HepG2 (cell line): ENCODE measurements around the gene NEU4. TPM values are rescaled to one million over a fixed set of nuclear protein-coding genes. Genes with fewer than 3 reads are reported as not detected.
A peak's percentile ranks its signal among the peaks of the same experiment; 100 is the strongest.

Source experiments
- BRD4 ChIP-seq: sonication (generic); formaldehyde crosslinking; IDR thresholded peaks from 2 replicates; pipeline ENCODE4 v1.4.0; 2020; ENCODE audit warnings: missing genetic modification reagents
- CREB1 ChIP-seq, 2 experiments: fragments of 450-650 bp in 1 of 2; IDR thresholded peaks; 2 replicates each; pipeline ENCODE4 v1.6.1; 2016 to 2017; ENCODE audit warnings: control low read depth in 1 of 2, mild to moderate bottlenecking in 1 of 2, missing compliant biosample characterization in 1 of 2, missing genetic modification characterization in 1 of 2
- GMEB1 ChIP-seq: sonication (generic); formaldehyde crosslinking; IDR thresholded peaks from 2 replicates; pipeline ENCODE4 v1.5.1; 2020; ENCODE audit warnings: missing genetic modification reagents, mild to moderate bottlenecking, borderline replicate concordance
- HMG20B ChIP-seq: conservative IDR thresholded peaks from 2 replicates; pipeline ENCODE4 v1.6.1; 2016; ENCODE audit warnings: missing genetic modification reagents, missing compliant biosample characterization
- NCOA1 ChIP-seq: sonication (generic); formaldehyde crosslinking; IDR thresholded peaks from 2 replicates; pipeline ENCODE4 v1.9.0; 2021; ENCODE audit warnings: missing genetic modification reagents
- NR1H2 ChIP-seq: sonication (generic); formaldehyde crosslinking; IDR thresholded peaks from 2 replicates; pipeline ENCODE4 v1.8.1; 2022; ENCODE audit warnings: low read depth, missing genetic modification reagents, borderline replicate concordance
- PBX3 ChIP-seq: sonication (generic); formaldehyde crosslinking; IDR thresholded peaks from 2 replicates; pipeline ENCODE4 v1.8.1; 2023; ENCODE audit warnings: missing genetic modification reagents, inconsistent platforms, borderline replicate concordance
- PHF20 ChIP-seq: sonication (generic); formaldehyde crosslinking; IDR thresholded peaks from 2 replicates; pipeline ENCODE4 v1.5.0; 2020; ENCODE audit warnings: mild to moderate bottlenecking, missing genetic modification reagents
- SAP130 ChIP-seq: IDR thresholded peaks from 2 replicates; pipeline ENCODE4 v1.6.1; 2016; ENCODE audit warnings: low read depth
- U2AF1 ChIP-seq: fragments of 200-400 bp; formaldehyde crosslinking; optimal IDR thresholded peaks from 2 replicates; pipeline ENCODE3; 2017; ENCODE audit warnings: mild to moderate bottlenecking, low read depth, low read length
- XRCC5 ChIP-seq: fragments of 200-400 bp; formaldehyde crosslinking; optimal IDR thresholded peaks from 2 replicates; pipeline ENCODE3; 2017; ENCODE audit warnings: mild to moderate bottlenecking, low read length
- ZNF367 ChIP-seq: sonication (generic); formaldehyde crosslinking; IDR thresholded peaks from 2 replicates; pipeline ENCODE4 v1.4.0; 2020; ENCODE audit warnings: missing genetic modification reagents, borderline replicate concordance
- ZNF547 ChIP-seq: sonication (generic); formaldehyde crosslinking; IDR thresholded peaks from 2 replicates; pipeline ENCODE4 v1.5.1; 2020; ENCODE audit warnings: mild to moderate bottlenecking, missing genetic modification reagents
- ZNF552 ChIP-seq: sonication (generic); formaldehyde crosslinking; IDR thresholded peaks from 2 replicates; pipeline ENCODE4 v1.9.0; 2022; ENCODE audit warnings: missing genetic modification reagents, mild to moderate bottlenecking, borderline replicate concordance
- ZNF576 ChIP-seq: sonication (generic); formaldehyde crosslinking; IDR thresholded peaks from 2 replicates; pipeline ENCODE4 v1.4.0; 2020; ENCODE audit warnings: mild to moderate bottlenecking, missing genetic modification reagents
- polyA plus RNA-seq, 8 experiments: library from polyadenylated mRNA; depleted of rRNA in 3 of 8; stranded (reverse) in 7 of 8; unstranded in 1 of 8; fragments of >200 nt; fragmentation: Illumina TruSeq in 4 of 8; extraction: Trizol in 4 of 8; gene quantifications; 2 replicates each; pipeline versions ENCODE4 v1.2.1 to v1.2.3, GENCODE V29; 2011 to 2016; ENCODE audit warnings: low read depth in 4 of 8, missing spikeins in 1 of 8, mixed read lengths in 1 of 8; ENCODE audit not compliant: insufficient read depth in 1 of 8
- total RNA-seq, 5 experiments: library from RNA; depleted of rRNA; stranded (reverse); fragments of >200 nt; fragmentation: Illumina TruSeq; extraction: Trizol; gene quantifications; 2 replicates each; pipeline ENCODE4 v1.2.3, GENCODE V29; 2016; ENCODE audit warnings: low read depth in 1 of 5
- TF ChIP-seq, protein P1 (sequence below): sonication (generic); formaldehyde crosslinking; IDR thresholded peaks from 2 replicates; pipeline ENCODE4 v1.4.0; 2020; ENCODE audit warnings: missing genetic modification reagents, mild to moderate bottlenecking, borderline replicate concordance
- TF ChIP-seq, protein P2 (sequence below): sonication (generic); formaldehyde crosslinking; IDR thresholded peaks from 2 replicates; pipeline ENCODE4 v1.4.0; 2020; ENCODE audit warnings: mild to moderate bottlenecking, missing genetic modification reagents

NEU4 gene
- total and polyA plus RNA-seq, 2 of the 13 experiments (the other 11 are each of a cell fraction or from before 2014, with no cell fraction given) = 53.5 to 107 TPM

DNA sequence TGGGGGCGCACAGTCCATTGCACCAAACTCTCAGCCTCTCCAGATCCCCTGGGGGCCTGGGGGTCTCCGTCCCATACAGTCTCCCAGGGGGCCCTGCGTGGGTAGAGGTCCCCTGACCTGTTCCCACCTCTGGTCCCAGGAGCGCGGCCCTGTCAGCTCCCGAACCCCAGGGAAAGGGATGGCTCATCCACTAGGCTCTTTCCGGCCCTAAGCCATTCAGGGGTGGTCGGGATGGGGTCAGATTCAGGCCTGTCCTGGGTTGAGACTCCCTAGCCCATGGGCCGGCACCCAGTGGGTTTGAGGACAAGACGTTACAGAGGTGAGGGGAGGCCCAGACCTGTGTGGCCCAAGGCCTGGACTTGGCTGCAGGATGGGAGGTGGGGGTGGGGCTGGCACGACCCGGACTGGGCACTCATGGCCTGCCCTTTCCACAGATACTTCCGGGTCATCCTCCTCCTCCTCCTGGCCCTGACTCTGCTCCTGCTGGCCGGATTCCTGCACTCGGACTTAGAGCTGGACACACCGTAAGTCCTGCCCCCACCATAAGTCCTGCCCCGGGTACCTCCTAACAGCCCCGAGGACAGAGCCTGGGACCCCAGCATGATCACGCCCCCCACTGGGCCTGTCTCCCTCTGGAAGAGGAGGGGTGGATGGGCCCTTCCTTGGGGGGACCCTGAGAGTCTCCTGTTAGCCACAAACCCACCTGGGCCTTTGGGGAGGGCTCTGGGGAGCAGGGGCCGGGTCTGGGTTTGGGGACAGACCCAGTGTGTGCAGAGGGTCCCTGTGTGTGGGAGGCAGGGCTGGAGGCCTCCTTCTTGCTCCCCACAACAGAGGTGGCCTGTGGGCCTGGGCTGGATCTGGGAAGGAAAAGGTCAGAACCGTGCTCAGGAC is 10.1 kb upstream of the NEU4 start (continued):
- TF ChIP-seq ZNF367 (CRISPR knock-in tag) = no peak
- TF ChIP-seq NCOA1 (CRISPR knock-in tag) = no peak
- TF ChIP-seq U2AF1 = no peak
- TF ChIP-seq XRCC5 = peak; percentile 29
- no peak for TF ChIP-seq ZNF552 (CRISPR knock-in tag)
- no peak for TF ChIP-seq GMEB1 (CRISPR knock-in tag)
- peak; percentile 39; the same call in 1 of the 2 replicates for TF ChIP-seq PHF20 (CRISPR knock-in tag)
- TF ChIP-seq, protein P1, sequence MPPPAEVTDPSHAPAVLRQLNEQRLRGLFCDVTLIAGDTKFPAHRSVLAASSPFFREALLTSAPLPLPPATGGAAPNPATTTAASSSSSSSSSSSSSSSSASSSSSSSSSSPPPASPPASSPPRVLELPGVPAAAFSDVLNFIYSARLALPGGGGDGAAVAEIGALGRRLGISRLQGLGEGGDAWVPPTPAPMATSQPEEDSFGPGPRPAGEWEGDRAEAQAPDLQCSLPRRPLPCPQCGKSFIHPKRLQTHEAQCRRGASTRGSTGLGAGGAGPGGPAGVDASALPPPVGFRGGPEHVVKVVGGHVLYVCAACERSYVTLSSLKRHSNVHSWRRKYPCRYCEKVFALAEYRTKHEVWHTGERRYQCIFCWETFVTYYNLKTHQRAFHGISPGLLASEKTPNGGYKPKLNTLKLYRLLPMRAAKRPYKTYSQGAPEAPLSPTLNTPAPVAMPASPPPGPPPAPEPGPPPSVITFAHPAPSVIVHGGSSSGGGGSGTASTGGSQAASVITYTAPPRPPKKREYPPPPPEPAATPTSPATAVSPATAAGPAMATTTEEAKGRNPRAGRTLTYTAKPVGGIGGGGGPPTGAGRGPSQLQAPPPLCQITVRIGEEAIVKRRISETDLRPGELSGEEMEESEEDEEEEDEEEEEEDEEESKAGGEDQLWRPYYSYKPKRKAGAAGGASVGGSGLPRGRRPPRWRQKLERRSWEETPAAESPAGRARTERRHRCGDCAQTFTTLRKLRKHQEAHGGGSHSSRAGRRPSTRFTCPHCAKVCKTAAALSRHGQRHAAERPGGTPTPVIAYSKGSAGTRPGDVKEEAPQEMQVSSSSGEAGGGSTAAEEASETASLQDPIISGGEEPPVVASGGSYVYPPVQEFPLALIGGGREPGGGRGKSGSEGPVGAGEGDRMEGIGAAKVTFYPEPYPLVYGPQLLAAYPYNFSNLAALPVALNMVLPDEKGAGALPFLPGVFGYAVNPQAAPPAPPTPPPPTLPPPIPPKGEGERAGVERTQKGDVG (CRISPR knock-in tag) = 0 out of 2 replicates have a peak, but pooled peaks have one; percentile 11
- TF ChIP-seq ZNF576 (CRISPR knock-in tag) = no peak
- TF ChIP-seq, protein P2, sequence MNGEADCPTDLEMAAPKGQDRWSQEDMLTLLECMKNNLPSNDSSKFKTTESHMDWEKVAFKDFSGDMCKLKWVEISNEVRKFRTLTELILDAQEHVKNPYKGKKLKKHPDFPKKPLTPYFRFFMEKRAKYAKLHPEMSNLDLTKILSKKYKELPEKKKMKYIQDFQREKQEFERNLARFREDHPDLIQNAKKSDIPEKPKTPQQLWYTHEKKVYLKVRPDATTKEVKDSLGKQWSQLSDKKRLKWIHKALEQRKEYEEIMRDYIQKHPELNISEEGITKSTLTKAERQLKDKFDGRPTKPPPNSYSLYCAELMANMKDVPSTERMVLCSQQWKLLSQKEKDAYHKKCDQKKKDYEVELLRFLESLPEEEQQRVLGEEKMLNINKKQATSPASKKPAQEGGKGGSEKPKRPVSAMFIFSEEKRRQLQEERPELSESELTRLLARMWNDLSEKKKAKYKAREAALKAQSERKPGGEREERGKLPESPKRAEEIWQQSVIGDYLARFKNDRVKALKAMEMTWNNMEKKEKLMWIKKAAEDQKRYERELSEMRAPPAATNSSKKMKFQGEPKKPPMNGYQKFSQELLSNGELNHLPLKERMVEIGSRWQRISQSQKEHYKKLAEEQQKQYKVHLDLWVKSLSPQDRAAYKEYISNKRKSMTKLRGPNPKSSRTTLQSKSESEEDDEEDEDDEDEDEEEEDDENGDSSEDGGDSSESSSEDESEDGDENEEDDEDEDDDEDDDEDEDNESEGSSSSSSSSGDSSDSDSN (CRISPR knock-in tag) = 0 out of 2 replicates have a peak, but pooled peaks have one; percentile 20
- TF ChIP-seq NR1H2 (CRISPR knock-in tag) = no peak
- peak; percentile 36; the same call in 1 of the 2 replicates for TF ChIP-seq BRD4 (CRISPR knock-in tag)
- TF ChIP-seq HMG20B (CRISPR knock-in tag) = no peak
- 0 out of 2 replicates have a peak, but pooled peaks have one; percentile 16 for TF ChIP-seq SAP130 (CRISPR knock-in tag)
- TF ChIP-seq PBX3 = no peak
- TF ChIP-seq ZNF547 (CRISPR knock-in tag) = peak; percentile 64; the same call in 1 of the 2 replicates
- TF ChIP-seq CREB1 (IDR thresholded peaks at IDR 0.05) = no peak
- TF ChIP-seq CREB1 (CRISPR knock-in tag; IDR thresholded peaks at IDR 0.05) = no peak
